Measurements from ENCODE around the gene MTRR. TPM values are rescaled to one million over a fixed set of nuclear protein-coding genes. Genes with fewer than 3 reads are reported as not detected.
A peak's percentile ranks its signal among the peaks of the same experiment; 100 is the strongest.

The MTRR gene
- total RNA-seq, 1 experiment from 2014 or later, result 61.2 TPM

DNA sequence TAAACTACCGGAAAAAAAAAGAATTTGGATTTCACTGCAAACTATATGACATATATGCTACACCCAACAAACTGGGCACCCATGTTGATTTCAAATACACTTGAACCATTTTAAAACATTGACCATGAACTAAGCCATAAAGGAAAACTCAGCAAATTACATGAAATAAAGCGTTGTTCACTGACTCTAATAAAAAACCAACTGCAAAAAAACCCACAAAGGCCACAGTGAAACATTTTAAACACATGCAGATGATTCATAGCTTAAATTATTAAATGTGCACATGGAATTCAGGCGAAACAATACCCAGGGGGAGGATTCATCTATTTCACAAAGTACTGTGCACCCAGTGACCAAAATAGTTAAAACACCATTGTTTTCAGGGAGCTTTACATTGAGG is 33.3 kb downstream of the MTRR start:
- H3K27me3 Mint-ChIP-seq (ENCODE audit: unreplicated experiment), result no peaks in the 10 kb centered on the region
- H3K9me3 Mint-ChIP-seq (ENCODE audit: low read depth, unreplicated experiment), result no peaks in the 10 kb centered on the region
- H3K4me1 Mint-ChIP-seq (ENCODE audit: low read depth, unreplicated experiment), result peaks cover 12% of the 10 kb centered on the region
- CTCF ChIA-PET, result no interaction called here
- H3K4me3 Mint-ChIP-seq (ENCODE audit: low read depth, unreplicated experiment), result no peak overlapping the region
- peaks cover 33% of the 10 kb centered on the region for H3K36me3 Mint-ChIP-seq (ENCODE audit: insufficient read depth, unreplicated experiment)
- no peak overlapping the region for H3K27ac Mint-ChIP-seq (ENCODE audit: unreplicated experiment)
- BruUV-seq (replicated peaks), result no TSS peak
- DNase-seq, result no peak
- TF ChIP-seq, protein P1, sequence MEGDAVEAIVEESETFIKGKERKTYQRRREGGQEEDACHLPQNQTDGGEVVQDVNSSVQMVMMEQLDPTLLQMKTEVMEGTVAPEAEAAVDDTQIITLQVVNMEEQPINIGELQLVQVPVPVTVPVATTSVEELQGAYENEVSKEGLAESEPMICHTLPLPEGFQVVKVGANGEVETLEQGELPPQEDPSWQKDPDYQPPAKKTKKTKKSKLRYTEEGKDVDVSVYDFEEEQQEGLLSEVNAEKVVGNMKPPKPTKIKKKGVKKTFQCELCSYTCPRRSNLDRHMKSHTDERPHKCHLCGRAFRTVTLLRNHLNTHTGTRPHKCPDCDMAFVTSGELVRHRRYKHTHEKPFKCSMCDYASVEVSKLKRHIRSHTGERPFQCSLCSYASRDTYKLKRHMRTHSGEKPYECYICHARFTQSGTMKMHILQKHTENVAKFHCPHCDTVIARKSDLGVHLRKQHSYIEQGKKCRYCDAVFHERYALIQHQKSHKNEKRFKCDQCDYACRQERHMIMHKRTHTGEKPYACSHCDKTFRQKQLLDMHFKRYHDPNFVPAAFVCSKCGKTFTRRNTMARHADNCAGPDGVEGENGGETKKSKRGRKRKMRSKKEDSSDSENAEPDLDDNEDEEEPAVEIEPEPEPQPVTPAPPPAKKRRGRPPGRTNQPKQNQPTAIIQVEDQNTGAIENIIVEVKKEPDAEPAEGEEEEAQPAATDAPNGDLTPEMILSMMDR (IDR thresholded peaks at IDR 0.05; ENCODE audit: unreplicated experiment), result no peak
- intact Hi-C loops (cut with micrococcal nuclease; ENCODE audit: unreplicated experiment), result no loop called here

DNA sequence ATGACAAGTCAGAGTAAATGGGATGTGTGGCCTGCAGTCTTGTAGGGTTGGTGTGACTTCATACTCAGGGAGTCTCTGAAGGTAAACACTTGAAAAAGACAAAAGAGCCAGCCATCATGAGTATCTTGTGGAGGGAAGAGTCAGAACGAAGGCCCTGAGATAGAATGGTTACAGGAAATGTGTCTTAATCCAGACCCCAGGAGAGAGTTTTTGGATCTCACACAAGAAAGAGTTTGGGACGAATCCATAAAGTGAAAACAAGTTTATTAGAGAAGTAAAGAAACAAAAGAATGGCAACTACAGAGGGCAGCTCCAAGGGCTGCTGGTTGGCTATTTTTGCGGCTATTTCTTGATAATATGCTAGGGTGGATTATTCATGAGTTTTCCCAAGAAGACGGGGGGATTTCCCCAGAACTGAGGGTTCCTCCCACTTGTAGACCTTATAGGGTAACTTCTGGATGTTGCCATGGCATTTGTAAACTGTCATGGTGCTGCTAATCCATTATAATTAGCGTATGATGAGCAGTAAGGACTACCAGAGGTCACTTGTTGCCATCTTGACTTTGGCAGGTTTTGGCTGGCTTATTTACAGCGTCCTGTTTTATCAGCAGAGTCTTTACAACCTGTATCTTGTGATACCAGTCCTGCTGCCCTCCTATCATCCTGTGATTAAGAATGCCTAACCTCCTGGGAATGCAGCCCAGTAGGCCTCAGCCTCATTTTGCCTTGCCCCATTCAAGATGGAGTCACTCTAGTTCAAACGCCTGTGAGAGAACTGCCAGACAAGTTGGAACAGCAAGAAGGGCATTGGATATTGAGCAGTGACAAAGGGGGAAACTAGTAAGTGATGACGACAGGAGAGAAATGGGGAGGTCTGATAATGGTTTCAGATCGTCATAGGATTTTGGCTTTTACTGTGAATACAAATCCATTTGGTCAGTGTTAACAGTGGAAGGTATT is 34.0 kb downstream of the MTRR start:
- Mint-ChIP-seq H3K27me3 (ENCODE audit: unreplicated experiment) (no peaks in the 10 kb centered on the region), H3K36me3 (ENCODE audit: insufficient read depth, unreplicated experiment) (peaks cover 38% of the 10 kb centered on the region), H3K4me1 (ENCODE audit: low read depth, unreplicated experiment) (peaks cover 12% of the 10 kb centered on the region), H3K9me3 (ENCODE audit: low read depth, unreplicated experiment) (peaks cover 3% of the 10 kb centered on the region), H3K27ac (ENCODE audit: unreplicated experiment) (peak overlapping the region; percentile 40), H3K4me3 (ENCODE audit: low read depth, unreplicated experiment) (no peak overlapping the region)
- TF ChIP-seq, protein P1 (IDR thresholded peaks at IDR 0.05; ENCODE audit: unreplicated experiment), result no peak
- CTCF ChIA-PET, result no interaction called here
- no TSS peak for BruUV-seq (replicated peaks)
- intact Hi-C loops (cut with micrococcal nuclease; ENCODE audit: unreplicated experiment), result no loop called here
- no peak for DNase-seq

DNA sequence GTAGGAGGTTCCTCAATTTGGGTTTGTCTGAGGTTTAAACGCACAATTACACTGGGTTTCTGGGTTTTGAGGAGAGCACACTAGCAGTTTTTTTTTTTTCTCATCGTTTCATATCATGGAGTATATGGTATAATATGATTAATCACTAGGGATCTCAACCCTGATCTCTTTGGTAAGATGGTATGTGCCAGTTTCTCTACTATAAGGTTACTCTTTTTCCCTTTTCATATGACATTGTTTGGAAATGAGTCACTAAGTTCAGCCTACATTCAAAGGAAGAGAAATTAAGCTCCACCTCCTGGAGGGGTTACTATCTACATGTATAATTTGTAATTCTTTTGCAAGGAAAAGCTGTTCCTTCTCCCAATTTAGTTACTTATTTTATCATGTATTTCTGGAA is 35.2 kb downstream of the MTRR start:
- CTCF ChIA-PET, result interaction anchor here (0.7 kb wide), 2 partner anchors 19 to 308 kb away, joined by 3 to 5 read pairs; no protein-coding TSS in a partner anchor
- DNase-seq, result no peak
- no peaks in the 10 kb centered on the region for H3K27me3 Mint-ChIP-seq (ENCODE audit: unreplicated experiment)
- peaks cover 12% of the 10 kb centered on the region for H3K4me1 Mint-ChIP-seq (ENCODE audit: low read depth, unreplicated experiment)
- TF ChIP-seq, protein P1 (IDR thresholded peaks at IDR 0.05; ENCODE audit: unreplicated experiment), result no peak
- intact Hi-C loops (cut with micrococcal nuclease; ENCODE audit: unreplicated experiment), result no loop called here
- no peak overlapping the region for H3K4me3 Mint-ChIP-seq (ENCODE audit: low read depth, unreplicated experiment)
- H3K27ac Mint-ChIP-seq (ENCODE audit: unreplicated experiment), result peak overlapping the region; percentile 40
- BruUV-seq (replicated peaks), result no TSS peak
- H3K36me3 Mint-ChIP-seq (ENCODE audit: insufficient read depth, unreplicated experiment), result peaks cover 31% of the 10 kb centered on the region
- peaks cover 7% of the 10 kb centered on the region for H3K9me3 Mint-ChIP-seq (ENCODE audit: low read depth, unreplicated experiment)

DNA sequence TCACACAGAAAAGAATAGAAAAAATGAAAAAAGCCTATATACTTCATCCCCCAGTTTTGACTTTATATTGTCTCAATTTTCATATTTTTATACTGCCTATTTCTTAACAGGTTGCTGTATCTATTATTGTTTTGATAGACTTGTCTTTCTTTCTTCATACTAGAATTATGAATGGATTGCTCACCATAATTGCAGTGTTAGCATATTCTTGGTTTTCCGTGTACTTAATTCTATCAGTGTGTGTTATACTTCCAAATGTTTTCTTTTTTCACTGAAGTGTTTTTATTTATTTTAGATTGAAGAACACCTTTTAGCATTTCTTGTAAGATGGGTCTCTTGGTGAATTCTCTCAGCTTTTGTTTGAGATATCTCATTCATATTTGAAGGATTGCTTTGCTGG is 38.7 kb downstream of the MTRR start:
- no peaks in the 10 kb centered on the region for H3K27me3 Mint-ChIP-seq (ENCODE audit: unreplicated experiment)
- H3K27ac Mint-ChIP-seq (ENCODE audit: unreplicated experiment), result no peak overlapping the region
- no TSS peak for BruUV-seq (replicated peaks)
- peaks cover 24% of the 10 kb centered on the region for H3K36me3 Mint-ChIP-seq (ENCODE audit: insufficient read depth, unreplicated experiment)
- peaks cover 11% of the 10 kb centered on the region for H3K9me3 Mint-ChIP-seq (ENCODE audit: low read depth, unreplicated experiment)
- CTCF ChIA-PET, result no interaction called here
- peaks cover 12% of the 10 kb centered on the region for H3K4me1 Mint-ChIP-seq (ENCODE audit: low read depth, unreplicated experiment)
- H3K4me3 Mint-ChIP-seq (ENCODE audit: low read depth, unreplicated experiment), result no peak overlapping the region
- TF ChIP-seq, protein P1 (IDR thresholded peaks at IDR 0.05; ENCODE audit: unreplicated experiment), result no peak
- DNase-seq, result no peak
- intact Hi-C loops (cut with micrococcal nuclease; ENCODE audit: unreplicated experiment), result no loop called here
